A549 (cell line): ENCODE results near the gene TECR.

ENCODE experiments used
- POLR2A ChIP-seq: IDR thresholded peaks from 2 replicates; pipeline ENCODE4 v1.6.1; 2012; ENCODE audit warnings: mild to moderate bottlenecking, low read length
- TF ChIP-seq, protein P1 (sequence below): fragments of >200 bp; sonication (Bioruptor Twin); formaldehyde crosslinking; IDR thresholded peaks from 3 replicates; pipeline ENCODE4 v1.5.1; 2016

DNA sequence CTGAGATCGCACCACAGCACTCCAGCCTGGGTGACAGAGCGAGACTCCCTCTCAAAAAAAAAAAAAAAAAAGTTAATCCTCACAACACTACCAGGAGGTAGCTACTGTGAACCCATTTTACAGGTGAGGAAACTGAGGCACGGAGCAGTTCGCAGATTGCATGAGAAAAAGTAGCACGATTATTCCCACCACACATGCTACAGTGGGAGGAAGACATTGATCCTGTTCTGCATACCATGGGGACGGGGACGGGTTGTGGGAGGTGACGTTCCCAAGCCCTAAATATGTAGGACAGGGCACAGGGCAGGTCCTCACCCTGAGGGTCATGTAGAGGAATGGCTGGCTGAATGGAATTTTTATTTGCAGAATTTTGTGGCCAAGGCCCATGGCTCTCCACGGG, 77.2 kb downstream of the TECR start:
- TF ChIP-seq, protein P1, sequence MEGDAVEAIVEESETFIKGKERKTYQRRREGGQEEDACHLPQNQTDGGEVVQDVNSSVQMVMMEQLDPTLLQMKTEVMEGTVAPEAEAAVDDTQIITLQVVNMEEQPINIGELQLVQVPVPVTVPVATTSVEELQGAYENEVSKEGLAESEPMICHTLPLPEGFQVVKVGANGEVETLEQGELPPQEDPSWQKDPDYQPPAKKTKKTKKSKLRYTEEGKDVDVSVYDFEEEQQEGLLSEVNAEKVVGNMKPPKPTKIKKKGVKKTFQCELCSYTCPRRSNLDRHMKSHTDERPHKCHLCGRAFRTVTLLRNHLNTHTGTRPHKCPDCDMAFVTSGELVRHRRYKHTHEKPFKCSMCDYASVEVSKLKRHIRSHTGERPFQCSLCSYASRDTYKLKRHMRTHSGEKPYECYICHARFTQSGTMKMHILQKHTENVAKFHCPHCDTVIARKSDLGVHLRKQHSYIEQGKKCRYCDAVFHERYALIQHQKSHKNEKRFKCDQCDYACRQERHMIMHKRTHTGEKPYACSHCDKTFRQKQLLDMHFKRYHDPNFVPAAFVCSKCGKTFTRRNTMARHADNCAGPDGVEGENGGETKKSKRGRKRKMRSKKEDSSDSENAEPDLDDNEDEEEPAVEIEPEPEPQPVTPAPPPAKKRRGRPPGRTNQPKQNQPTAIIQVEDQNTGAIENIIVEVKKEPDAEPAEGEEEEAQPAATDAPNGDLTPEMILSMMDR = no peak
- no peak for TF ChIP-seq POLR2A
